22Rv1 (cell line): ENCODE results near the gene MYO7B.

Experiments
- H3K27ac ChIP-seq: fragments of 450-650 bp; 2 replicates; pipeline ENCODE4 v1.5.1; 2017
- CTCF ChIP-seq: fragments of 450-650 bp; IDR thresholded peaks from 2 replicates; pipeline ENCODE4 v1.5.1; 2017; ENCODE audit warnings: mild to moderate bottlenecking
- ZFX ChIP-seq: fragments of 450-650 bp; IDR thresholded peaks from 2 replicates; pipeline ENCODE4 v1.6.1; 2017; ENCODE audit warnings: antibody characterized with exemption, borderline replicate concordance

The MYO7B gene

GRCh38 chr2:127630864-127631540, 95.5 kb downstream of the MYO7B start:
- no peak for TF ChIP-seq CTCF
- no peak for TF ChIP-seq ZFX
- H3K27ac ChIP-seq: no peak overlapping the region

- no peak for TF ChIP-seq ZFX
- no peak for TF ChIP-seq CTCF
- H3K27ac ChIP-seq: no peak overlapping the region
Measured at GRCh38 chr2:127631541-127631996, 96.1 kb downstream of the MYO7B start.

GRCh38 chr2:127631997-127632581, 96.6 kb downstream of the MYO7B start:
- TF ChIP-seq ZFX: no peak
- TF ChIP-seq CTCF: no peak
- no peak overlapping the region for H3K27ac ChIP-seq

- TF ChIP-seq CTCF: no peak
- TF ChIP-seq ZFX: no peak
- no peak overlapping the region for H3K27ac ChIP-seq
Measured at GRCh38 chr2:127632592-127633489, 97.4 kb downstream of the MYO7B start.

GRCh38 chr2:127633556-127634065, 98.1 kb downstream of the MYO7B start:
- H3K27ac ChIP-seq: no peak overlapping the region

GRCh38 chr2:127634066-127634617, 98.7 kb downstream of the MYO7B start:
- TF ChIP-seq ZFX (no peak), CTCF (no peak)
- no peak overlapping the region for H3K27ac ChIP-seq

More at GRCh38 chr2:127633556-127634065, 98.1 kb downstream of the MYO7B start:
- TF ChIP-seq ZFX (no peak), CTCF (no peak)
